LNCAP (cell line): ENCODE results near the gene STPG2.

Source experiments
- CTCF ChIP-seq: fragments of 450-650 bp; IDR thresholded peaks from 2 replicates; pipeline ENCODE4 v1.5.1; 2017; ENCODE audit warnings: mild to moderate bottlenecking

STPG2 gene

DNA sequence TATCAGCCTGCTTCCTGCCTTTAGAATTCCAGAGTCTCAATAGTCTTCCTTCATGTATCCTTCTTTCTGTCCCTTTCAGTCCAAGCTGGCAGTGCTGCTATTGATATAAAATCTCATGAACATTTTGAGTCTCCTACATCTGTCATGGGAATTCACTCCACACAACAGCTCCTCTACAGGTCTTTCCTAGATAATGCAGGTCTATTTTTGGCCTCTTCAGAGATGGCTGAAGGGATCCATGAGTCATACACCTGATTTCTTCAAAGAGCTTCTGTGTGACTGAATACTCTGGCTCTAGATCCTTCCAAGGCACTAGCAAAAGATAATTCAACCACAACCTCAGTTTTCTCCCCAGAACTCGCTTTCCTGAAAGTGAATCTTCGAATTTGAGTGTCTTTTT lies 115.4 kb downstream of the STPG2 start:
- TF ChIP-seq CTCF, result no peak

GRCh38 chr4:98026362-98026761 lies 116.9 kb downstream of the STPG2 start:
- no peak for TF ChIP-seq CTCF

- no peak for TF ChIP-seq CTCF
These were observed 136.4 kb downstream of the STPG2 start for GRCh38 chr4:98006814-98007412.

DNA sequence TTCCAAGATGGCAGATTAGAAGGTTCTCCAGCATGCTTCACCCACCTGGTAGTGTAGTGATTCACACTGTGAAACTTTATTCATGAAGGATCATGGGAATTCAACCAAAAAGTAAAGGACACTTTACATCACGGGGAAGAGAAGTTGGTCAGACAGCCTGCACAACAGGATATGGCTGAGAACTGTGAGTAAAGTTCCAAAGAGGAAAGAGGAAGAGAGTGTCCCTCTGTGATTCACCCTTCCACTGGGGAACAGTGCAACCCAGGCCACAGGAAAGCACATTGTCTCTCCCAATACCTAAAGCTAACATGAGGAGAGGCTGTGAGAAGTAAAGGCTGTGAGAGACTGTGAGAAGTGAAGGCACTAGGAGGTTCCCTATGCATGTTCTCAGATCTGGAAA lies 137.2 kb downstream of the STPG2 start:
- no peak for TF ChIP-seq CTCF

- TF ChIP-seq CTCF, result no peak
These were observed 142.3 kb downstream of the STPG2 start for GRCh38 chr4:98000940-98001339.

DNA sequence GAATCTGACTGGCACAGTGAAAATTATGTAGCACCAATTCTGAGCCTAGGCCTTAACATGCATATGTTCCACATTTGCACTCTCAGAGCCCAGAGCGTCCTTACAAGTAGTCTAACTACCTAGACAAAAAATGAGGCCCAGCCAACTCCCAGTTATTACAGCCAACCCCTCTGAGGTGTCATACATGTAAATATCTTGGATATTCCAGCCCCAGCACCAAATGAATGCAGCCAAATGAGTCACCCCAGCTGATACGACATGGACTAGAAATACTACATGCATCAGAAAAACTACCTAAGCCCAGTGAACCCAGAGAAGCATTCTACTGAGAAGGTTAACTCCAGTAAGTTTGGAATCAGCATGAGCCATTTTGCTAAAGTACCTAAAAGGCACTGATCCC lies 145.1 kb downstream of the STPG2 start:
- TF ChIP-seq CTCF, result no peak

- TF ChIP-seq CTCF, result no peak
These were observed 148.4 kb downstream of the STPG2 start for GRCh38 chr4:97994765-97995465.
